AG10803 (cell line): Measurements from ENCODE around the gene ANKLE1.

Experiments used
- DNase-seq: peaks from one replicate; pipeline ENCODE4 v3.0.0; 2010; ENCODE audit warnings: low read depth
- H3K4me3 ChIP-seq: 2 replicates; pipeline ENCODE4 v1.5.1; 2011; ENCODE audit warnings: mild to moderate bottlenecking, low read length, control low read depth
- TF ChIP-seq, protein P1 (sequence below): conservative IDR thresholded peaks from 2 replicates; pipeline ENCODE4 v1.5.1; 2011; ENCODE audit warnings: mild to moderate bottlenecking, low read length, control low read depth, inconsistent platforms

ANKLE1 gene

GRCh38 chr19:17262557-17262956 is 19.1 kb upstream of the ANKLE1 start:
- TF ChIP-seq, protein P1, sequence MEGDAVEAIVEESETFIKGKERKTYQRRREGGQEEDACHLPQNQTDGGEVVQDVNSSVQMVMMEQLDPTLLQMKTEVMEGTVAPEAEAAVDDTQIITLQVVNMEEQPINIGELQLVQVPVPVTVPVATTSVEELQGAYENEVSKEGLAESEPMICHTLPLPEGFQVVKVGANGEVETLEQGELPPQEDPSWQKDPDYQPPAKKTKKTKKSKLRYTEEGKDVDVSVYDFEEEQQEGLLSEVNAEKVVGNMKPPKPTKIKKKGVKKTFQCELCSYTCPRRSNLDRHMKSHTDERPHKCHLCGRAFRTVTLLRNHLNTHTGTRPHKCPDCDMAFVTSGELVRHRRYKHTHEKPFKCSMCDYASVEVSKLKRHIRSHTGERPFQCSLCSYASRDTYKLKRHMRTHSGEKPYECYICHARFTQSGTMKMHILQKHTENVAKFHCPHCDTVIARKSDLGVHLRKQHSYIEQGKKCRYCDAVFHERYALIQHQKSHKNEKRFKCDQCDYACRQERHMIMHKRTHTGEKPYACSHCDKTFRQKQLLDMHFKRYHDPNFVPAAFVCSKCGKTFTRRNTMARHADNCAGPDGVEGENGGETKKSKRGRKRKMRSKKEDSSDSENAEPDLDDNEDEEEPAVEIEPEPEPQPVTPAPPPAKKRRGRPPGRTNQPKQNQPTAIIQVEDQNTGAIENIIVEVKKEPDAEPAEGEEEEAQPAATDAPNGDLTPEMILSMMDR, result no peak
- no peak for DNase-seq
- H3K4me3 ChIP-seq, result no peak overlapping the region

- TF ChIP-seq, protein P1, result no peak
- DNase-seq, result no peak
- H3K4me3 ChIP-seq, result no peak overlapping the region
These were observed 17.7 kb upstream of the ANKLE1 start for GRCh38 chr19:17263712-17264640.

- H3K4me3 ChIP-seq, result no peak within 1 kb of the TSS
- TF ChIP-seq, protein P1, result no peak
- DNase-seq, result no peak
These were observed 17.1 kb upstream of the ANKLE1 start, which contains the start of gene USHBP1 for GRCh38 chr19:17264641-17264979. USHBP1 (minus strand) TSS chr19:17264745; CDS start chr19:17264299, 446 bp downstream.

- no peak overlapping the region for H3K4me3 ChIP-seq
- TF ChIP-seq, protein P1, result no peak
- DNase-seq, result no peak
These were observed 15.7 kb upstream of the ANKLE1 start for GRCh38 chr19:17266026-17266425.

- DNase-seq, result no peak
- no peak overlapping the region for H3K4me3 ChIP-seq
- TF ChIP-seq, protein P1, result no peak
These were observed 15.1 kb upstream of the ANKLE1 start for GRCh38 chr19:17266589-17266974.

- peak within 1 kb of the TSS; percentile 98 for H3K4me3 ChIP-seq
- DNase-seq, result peak; percentile 100
- TF ChIP-seq, protein P1, result no peak
These were observed 14.5 kb upstream of the ANKLE1 start, which contains the start of gene BABAM1 for GRCh38 chr19:17266975-17267788. BABAM1 (plus strand) TSS chr19:17267443; CDS start chr19:17268807, 1,364 bp downstream.
